Superior temporal gyrus (tissue), 1 donor: ENCODE measurements around the gene TRIO.

Experiments used
- DNase-seq: peaks from one replicate; pipeline ENCODE4 v3.0.0-alpha.2; 2016; ENCODE audit errors: extremely low spot score

TRIO gene

GRCh38 chr5:14168144-14168792, 25.1 kb downstream of the TRIO start:
- peak; percentile 16 for DNase-seq

- no peak for DNase-seq
Measured at GRCh38 chr5:14168793-14169262, 25.7 kb downstream of the TRIO start.

- DNase-seq = no peak
Measured at GRCh38 chr5:14171046-14171445, 27.9 kb downstream of the TRIO start.

- no peak for DNase-seq
Measured at GRCh38 chr5:14171621-14172020, 28.5 kb downstream of the TRIO start.

- no peak for DNase-seq
Measured at GRCh38 chr5:14172149-14172795, 29.1 kb downstream of the TRIO start.

GRCh38 chr5:14173377-14174229, 30.5 kb downstream of the TRIO start:
- no peak for DNase-seq

- DNase-seq = no peak
Measured at GRCh38 chr5:14174230-14174636, 31.1 kb downstream of the TRIO start.

- DNase-seq = no peak
Measured at GRCh38 chr5:14175381-14175780, 32.2 kb downstream of the TRIO start.

GRCh38 chr5:14176888-14177287, 33.7 kb downstream of the TRIO start:
- DNase-seq = no peak

- DNase-seq = no peak
Measured at GRCh38 chr5:14177634-14178033, 34.5 kb downstream of the TRIO start.

- no peak for DNase-seq
Measured at GRCh38 chr5:14178091-14178490, 34.9 kb downstream of the TRIO start.

- no peak for DNase-seq
Measured at GRCh38 chr5:14178671-14179211, 35.6 kb downstream of the TRIO start.

- DNase-seq = no peak
Measured at GRCh38 chr5:14179446-14179845, 36.3 kb downstream of the TRIO start.

GRCh38 chr5:14180437-14180836, 37.3 kb downstream of the TRIO start:
- DNase-seq = no peak

- no peak for DNase-seq
Measured at GRCh38 chr5:14181299-14181968, 38.3 kb downstream of the TRIO start.

- no peak for DNase-seq
Measured at GRCh38 chr5:14182761-14183160, 39.6 kb downstream of the TRIO start.

- no peak for DNase-seq
Measured at GRCh38 chr5:14183187-14183939, 40.2 kb downstream of the TRIO start.

GRCh38 chr5:14184082-14184481, 40.9 kb downstream of the TRIO start:
- no peak for DNase-seq

GRCh38 chr5:14184725-14185124, 41.6 kb downstream of the TRIO start:
- DNase-seq = no peak

- DNase-seq = no peak
Measured at GRCh38 chr5:14185326-14186058, 42.4 kb downstream of the TRIO start.
